GM19395 (cell line): ENCODE results near the gene GPR107.

Experiments used
- ATAC-seq: cut with Tn5 transposase; IDR thresholded peaks from one replicate; pipeline ENCODE4 v1.9.1; 2021; ENCODE audit warnings: mild to moderate bottlenecking, moderate library complexity; ENCODE audit not compliant: unreplicated experiment

GPR107 gene

DNA sequence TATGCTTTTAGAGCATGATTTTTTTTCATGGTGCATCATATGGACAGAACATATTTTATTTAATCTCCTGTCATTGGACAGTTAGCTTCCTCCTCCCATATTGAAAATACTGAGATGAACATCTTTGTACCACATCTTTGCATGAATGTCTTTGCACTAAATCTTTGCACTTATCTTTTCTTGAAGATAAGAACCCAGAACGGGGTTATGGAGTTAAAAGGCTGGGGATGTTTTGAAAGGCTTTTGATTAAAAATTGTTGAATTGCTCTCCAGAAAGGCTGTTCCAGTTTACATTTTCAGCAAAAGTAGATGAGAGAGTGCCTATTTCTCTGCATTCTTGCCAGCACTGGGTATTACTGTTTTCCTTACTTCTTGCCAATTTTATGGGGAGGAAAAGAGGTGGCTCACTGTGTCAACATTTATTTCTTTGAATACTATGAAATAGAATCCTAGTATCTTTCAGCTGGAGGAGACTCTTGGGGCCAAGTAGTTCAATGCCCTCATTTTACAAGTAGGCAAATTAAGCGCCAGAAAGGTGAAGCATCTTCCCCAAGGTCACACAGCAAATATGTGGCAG is 125.7 kb downstream of the GPR107 start:
- ATAC-seq: no peak

DNA sequence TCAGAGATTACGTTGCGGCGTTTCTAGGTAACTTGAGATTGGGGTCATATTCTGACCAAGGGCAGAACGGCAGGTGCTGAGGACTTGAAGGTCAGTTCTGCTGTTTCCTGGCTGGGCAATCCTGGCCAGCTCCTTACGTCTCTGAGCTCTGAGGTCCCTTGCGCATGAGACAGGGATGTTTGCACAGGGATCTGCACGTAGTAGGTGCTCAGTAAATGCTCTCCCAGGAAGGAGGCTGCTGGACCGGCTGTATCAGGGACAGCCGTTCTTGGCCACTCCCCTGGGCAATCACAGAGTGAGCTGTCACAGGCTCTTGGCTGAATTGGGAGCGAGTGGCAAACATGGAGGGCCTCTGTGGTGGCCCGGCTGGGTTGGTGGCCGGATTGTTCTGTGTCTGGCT is 126.8 kb downstream of the GPR107 start:
- ATAC-seq: no peak

GRCh38 chr9:130181678-130182380 is 128.1 kb downstream of the GPR107 start:
- ATAC-seq: no peak

GRCh38 chr9:130182381-130182909 is 128.7 kb downstream of the GPR107 start:
- no peak for ATAC-seq

- ATAC-seq: no peak
Measured at GRCh38 chr9:130183133-130183762, 129.5 kb downstream of the GPR107 start.

DNA sequence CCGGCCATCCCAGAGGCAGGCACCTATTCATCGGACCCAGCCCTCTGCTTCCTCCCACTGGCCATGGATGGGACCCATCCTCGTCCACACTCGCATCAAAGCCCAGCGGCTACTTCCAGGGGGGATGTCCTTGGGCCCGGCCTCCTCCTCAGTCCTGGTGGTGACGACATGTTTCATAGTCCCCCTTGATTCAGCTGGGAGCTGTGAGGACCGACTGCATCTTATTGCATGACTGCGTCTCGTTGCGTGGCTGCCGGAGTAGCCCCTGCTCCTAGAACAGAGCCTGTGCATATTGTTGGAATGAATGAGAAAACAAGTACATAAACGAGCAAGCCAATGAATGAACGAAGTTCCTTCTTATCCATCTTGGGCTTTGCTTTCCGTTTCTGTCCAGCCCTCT is 131.3 kb downstream of the GPR107 start:
- ATAC-seq: no peak

DNA sequence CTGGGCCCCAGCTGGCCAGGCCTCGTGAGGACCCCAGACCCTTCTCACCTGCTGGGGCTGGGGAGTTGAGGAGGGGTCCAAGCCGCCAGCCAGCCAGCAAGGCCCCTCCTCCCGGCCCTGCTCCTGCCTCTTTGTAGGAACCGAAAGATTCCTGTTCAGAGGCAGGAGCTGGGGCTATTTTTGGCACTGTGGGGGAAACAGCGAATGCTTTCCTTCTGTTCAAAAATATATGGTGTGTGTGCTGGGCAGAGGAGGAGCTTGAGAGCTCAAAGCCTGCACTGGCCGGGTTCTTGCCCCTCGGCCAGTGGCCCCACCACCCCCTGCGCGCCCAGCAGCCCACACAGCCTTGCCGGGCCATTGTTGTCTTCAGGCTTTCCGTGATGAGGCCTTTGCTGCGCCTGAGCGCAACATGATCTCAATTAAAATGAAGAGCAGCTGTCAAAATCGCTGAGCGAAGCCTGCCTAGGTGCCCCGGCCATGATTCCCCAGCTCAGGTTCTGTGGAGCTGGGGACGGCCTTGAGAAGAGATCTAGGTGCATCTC is 131.9 kb downstream of the GPR107 start:
- no peak for ATAC-seq

- ATAC-seq: no peak
Measured at GRCh38 chr9:130186051-130186450, 132.3 kb downstream of the GPR107 start.

DNA sequence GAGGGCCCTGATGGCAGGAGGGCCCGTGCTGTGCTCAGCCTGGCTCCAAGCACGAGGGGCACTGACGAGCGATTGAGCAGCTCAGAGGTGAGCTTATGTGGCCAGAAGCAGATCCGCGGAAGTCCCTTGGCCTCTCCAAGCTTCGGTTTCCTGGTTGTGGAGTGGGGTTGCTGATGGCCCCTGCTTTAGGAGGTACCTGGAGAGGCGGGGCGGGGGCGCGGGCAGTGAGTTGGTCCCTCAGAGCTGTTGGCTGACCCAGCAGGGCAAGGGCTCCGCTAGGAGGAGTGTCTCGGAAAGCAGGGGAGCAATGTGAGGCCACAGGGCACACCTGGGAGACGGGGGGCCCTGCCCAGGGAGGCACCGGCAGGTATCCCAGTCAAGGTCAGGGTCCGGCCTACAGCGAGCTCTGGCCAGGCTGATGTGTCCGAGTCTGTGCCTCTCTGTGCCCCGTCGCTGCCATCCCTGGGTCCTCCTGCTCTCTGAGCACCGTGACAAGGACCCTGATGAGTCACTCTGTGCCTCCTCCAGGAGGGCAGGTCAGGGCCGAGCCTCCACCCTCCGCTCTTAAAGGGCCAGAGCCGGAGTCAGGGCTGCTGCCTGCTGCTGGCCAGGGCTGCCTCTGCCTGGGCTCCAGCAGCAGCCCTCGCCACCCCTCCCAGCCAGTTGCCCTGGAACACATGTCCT is 133.3 kb downstream of the GPR107 start:
- ATAC-seq: no peak

- no peak for ATAC-seq
Measured at GRCh38 chr9:130187523-130187846, 133.8 kb downstream of the GPR107 start.

- ATAC-seq: no peak
Measured at GRCh38 chr9:130188860-130189481, 135.3 kb downstream of the GPR107 start.
